ENCODE data around the gene CPA5.

The CPA5 gene

GRCh38 chr7:130398526-130399090 is 54.0 kb downstream of the CPA5 start:
- no peak for DNase-seq

- DNase-seq, result no peak
Observed at GRCh38 chr7:130400120-130400572, 55.5 kb downstream of the CPA5 start.

GRCh38 chr7:130401101-130401500 is 56.5 kb downstream of the CPA5 start:
- no peak for DNase-seq

GRCh38 chr7:130401578-130401977 is 57.0 kb downstream of the CPA5 start:
- no peak for DNase-seq

- DNase-seq, result no peak
Observed at GRCh38 chr7:130405003-130405402, 60.4 kb downstream of the CPA5 start.

GRCh38 chr7:130409067-130409711 is 64.6 kb downstream of the CPA5 start:
- DNase-seq, result no peak

GRCh38 chr7:130409712-130410072 is 65.1 kb downstream of the CPA5 start:
- no peak for DNase-seq

- DNase-seq, result no peak
Observed at GRCh38 chr7:130410868-130411541, 66.4 kb downstream of the CPA5 start.

GRCh38 chr7:130413201-130413600 is 68.6 kb downstream of the CPA5 start:
- DNase-seq, result no peak

GRCh38 chr7:130415006-130415405 is 70.4 kb downstream of the CPA5 start:
- no peak for DNase-seq

GRCh38 chr7:130417213-130417612 is 72.6 kb downstream of the CPA5 start:
- no peak for DNase-seq

- DNase-seq, result no peak
Observed at GRCh38 chr7:130418306-130418705, 73.7 kb downstream of the CPA5 start.

Data from 8988T (cell line).